GM18520 (cell line): Measurements from ENCODE around the gene RUFY1.
"Not testable (repeated sequence)": the region's sequence is repeated elsewhere in the genome, so short reads cannot be mapped to it uniquely, and the experiment has no call there.

Experiments
- ATAC-seq: cut with Tn5 transposase; IDR thresholded peaks from one replicate; pipeline ENCODE4 v1.9.1; 2021; ENCODE audit not compliant: unreplicated experiment

The RUFY1 gene

DNA sequence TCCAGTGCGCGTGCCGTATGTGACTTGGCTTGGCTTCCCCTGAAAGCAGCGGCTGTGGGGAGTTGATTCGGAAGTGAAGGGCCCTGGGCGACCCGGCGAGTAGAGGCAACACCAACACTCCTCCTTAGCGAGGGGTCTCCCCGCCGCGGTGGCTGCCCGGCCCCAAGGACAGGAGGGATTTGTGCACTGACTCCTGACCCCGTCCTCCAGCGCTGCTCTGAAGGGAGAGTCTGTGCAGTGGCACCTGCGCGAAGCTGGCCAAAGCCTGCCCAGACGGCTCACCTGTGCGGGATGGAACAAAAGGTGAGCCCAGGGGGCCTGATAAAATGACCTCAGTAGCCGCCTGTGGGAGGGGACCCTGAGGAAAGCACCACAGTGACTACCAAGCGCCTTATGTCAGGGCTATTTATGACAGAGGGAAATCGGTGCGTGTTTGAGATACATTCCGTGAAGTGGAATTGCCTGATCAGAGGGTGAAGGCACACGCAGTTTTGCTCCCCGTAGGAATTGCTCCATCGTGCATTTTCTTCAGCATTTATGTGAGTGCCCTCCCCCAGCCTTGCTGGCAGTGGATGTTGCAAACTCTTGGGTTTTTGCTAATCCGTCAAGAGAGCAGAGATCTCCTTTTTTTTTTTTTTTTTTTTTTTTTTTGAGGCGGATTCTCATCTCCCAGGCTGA is 108.0 kb downstream of the RUFY1 start:
- ATAC-seq = not testable (repeated sequence)
